ENCODE data around the gene ATG4B. TPM values are rescaled to one million over a fixed set of nuclear protein-coding genes. Genes with fewer than 3 reads are reported as not detected.

The ATG4B gene
- total RNA-seq, 3 donors from 2014 or later = 87.9 to 154 (median 94.6) TPM

GRCh38 chr2:241686650-241687425 lies 49.3 kb downstream of the ATG4B start, which contains the start of gene DTYMK:
Gene DTYMK (minus strand): TSS chr2:241686815. CDS start chr2:241686783, 32 bp downstream.
- ATAC-seq = peak; percentile 98

DNA sequence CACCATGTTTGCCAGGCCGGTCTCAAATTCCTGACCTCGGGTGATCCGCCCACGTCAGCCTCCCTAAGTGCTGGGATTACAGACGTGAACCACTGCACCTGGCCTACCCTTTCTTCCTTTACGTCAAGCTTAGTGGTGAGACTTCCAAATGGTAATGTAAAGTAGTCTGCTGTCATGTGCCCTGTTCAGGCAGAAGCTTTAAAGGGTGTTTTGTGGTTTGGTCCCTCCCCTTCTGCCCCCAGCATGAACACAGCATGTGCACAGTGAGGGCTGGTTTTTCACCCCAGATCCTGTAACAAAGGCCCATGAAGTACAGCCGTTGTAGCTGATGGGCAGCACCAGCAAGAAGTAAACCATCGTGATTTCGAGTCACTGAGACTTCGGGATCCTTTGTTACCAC lies 51.8 kb downstream of the ATG4B start:
- no peak for TF ChIP-seq CTCF (IDR thresholded peaks at IDR 0.05)
- Histone ChIP-seq H3K4me1 (ENCODE audit: low read depth) (peaks cover 28% of the 10 kb centered on the region), H3K4me3 (no peak overlapping the region), H3K36me3 (ENCODE audit: low read depth) (peaks cover 3% of the 10 kb centered on the region), H3K9me3 (no peaks in the 10 kb centered on the region)
- DNase-seq (no peak), ATAC-seq (no peak)
- intact Hi-C loops (cut with DNase I, micrococcal nuclease) = no loop called here

More at GRCh38 chr2:241686650-241687425, 49.3 kb downstream of the ATG4B start, which contains the start of gene DTYMK:
- Histone ChIP-seq H3K36me3 (ENCODE audit: low read depth) (peaks cover 3% of the 10 kb centered on the region), H3K4me3 (peak within 1 kb of the TSS; percentile 83), H3K4me1 (ENCODE audit: low read depth) (peaks cover 28% of the 10 kb centered on the region), H3K9me3 (no peaks in the 10 kb centered on the region)
- DNase-seq = peak; percentile 96 to 98 (median 96)
- intact Hi-C loops (cut with DNase I, micrococcal nuclease) = no loop called here
- TF ChIP-seq CTCF (IDR thresholded peaks at IDR 0.05) = peak; percentile 16

DNA sequence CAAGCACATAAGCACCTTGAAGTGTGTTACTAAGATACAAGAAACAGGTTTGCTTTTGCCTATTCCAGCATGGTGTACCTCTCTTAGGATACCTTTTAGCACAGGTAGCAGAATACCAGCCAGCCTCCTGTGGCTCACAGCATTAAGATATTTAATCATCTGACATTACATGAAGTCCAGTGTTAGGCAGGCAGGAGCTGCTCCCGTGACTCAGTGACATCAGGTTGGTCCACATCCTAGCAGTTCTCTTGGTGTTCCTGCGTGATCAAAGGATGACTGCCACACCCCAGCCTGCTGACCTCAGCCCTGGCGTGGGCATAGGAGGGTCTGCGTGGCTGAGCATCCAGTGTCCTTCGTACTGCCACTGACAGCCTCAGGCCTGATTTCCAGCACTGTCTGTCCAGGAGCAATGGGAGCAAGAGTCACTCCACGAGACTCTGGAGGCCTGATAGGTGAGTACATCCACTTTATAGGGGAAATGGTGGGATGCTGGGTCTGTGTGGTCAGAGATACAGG lies 52.8 kb downstream of the ATG4B start:
- no peak overlapping the region for H3K4me3 ChIP-seq
- intact Hi-C loops (cut with DNase I, micrococcal nuclease) = no loop called here
- peaks cover 28% of the 10 kb centered on the region for H3K4me1 ChIP-seq (ENCODE audit: low read depth)
- no peak for ATAC-seq
- TF ChIP-seq CTCF (IDR thresholded peaks at IDR 0.05) = no peak
- H3K9me3 ChIP-seq = no peaks in the 10 kb centered on the region
- peaks cover 3% of the 10 kb centered on the region for H3K36me3 ChIP-seq (ENCODE audit: low read depth)
- DNase-seq = no peak

- ATAC-seq (no peak), DNase-seq (no peak)
- peaks cover 21% of the 10 kb centered on the region for H3K4me1 ChIP-seq (ENCODE audit: low read depth)
- H3K9me3 ChIP-seq = no peaks in the 10 kb centered on the region
- TF ChIP-seq CTCF (IDR thresholded peaks at IDR 0.05) = no peak
- intact Hi-C loops (cut with DNase I, micrococcal nuclease) = no loop called here
- no peaks in the 10 kb centered on the region for H3K36me3 ChIP-seq (ENCODE audit: low read depth)
- H3K4me3 ChIP-seq = no peak overlapping the region
These were observed 55.0 kb downstream of the ATG4B start for GRCh38 chr2:241692448-241692847.

DNA sequence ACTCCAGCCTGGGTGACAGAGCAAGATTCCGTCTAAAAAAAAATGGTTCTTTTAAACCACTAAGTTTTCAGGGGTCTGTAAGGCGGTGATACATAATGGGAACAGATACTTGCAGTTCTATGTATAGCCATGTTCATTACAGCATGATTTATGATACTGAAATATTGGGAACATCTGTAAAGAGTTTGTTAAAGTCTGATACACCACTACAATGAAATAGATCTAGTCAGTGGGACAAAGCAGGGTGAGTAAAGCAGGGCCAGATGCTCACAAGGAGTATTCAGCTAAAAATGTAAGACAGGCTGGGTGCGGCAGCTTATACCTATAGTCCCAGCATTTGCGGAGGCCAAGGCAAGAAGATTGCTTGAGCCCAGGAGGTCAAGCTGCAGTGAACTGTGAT lies 58.2 kb downstream of the ATG4B start:
- no peak for ATAC-seq
- no peaks in the 10 kb centered on the region for H3K9me3 ChIP-seq
- no peak overlapping the region for H3K4me3 ChIP-seq
- intact Hi-C loops (cut with DNase I, micrococcal nuclease) = no loop called here
- H3K4me1 ChIP-seq (ENCODE audit: low read depth) = no peaks in the 10 kb centered on the region
- H3K36me3 ChIP-seq (ENCODE audit: low read depth) = no peaks in the 10 kb centered on the region
- no peak for TF ChIP-seq CTCF (IDR thresholded peaks at IDR 0.05)
- DNase-seq = no peak
